Measurements from ENCODE around the gene ZNF134. TPM values are rescaled to one million over a fixed set of nuclear protein-coding genes. Genes with fewer than 3 reads are reported as not detected.

The ZNF134 gene
- total and polyA plus RNA-seq, 9 of the 15 experiments (the other 6 are each of a cell fraction or from before 2014, with no cell fraction given) = 1.3 to 10.0 (median 5.7) TPM

GRCh38 chr19:57641715-57642234 lies 27.7 kb downstream of the ZNF134 start:
- H3K9ac ChIP-seq (ENCODE audit: insufficient read depth in 1 of 2, low read depth in 2 of 2, low read length in 2 of 2) = no peak overlapping the region
- in situ Hi-C loops (cut with MboI) (no loop called here), intact Hi-C loops (cut with micrococcal nuclease) (no loop called here)
- no peaks in the 10 kb centered on the region for H4K20me1 ChIP-seq (replicated peaks; ENCODE audit: control insufficient read depth, insufficient read depth, low read length)
- no peak overlapping the region for H3K4me2 ChIP-seq (ENCODE audit: insufficient read depth, low read length)
- H2AFZ ChIP-seq (ENCODE audit: low read depth, low read length) = no peak overlapping the region
- no peaks in the 10 kb centered on the region for H3K9me1 ChIP-seq (ENCODE audit: control insufficient read depth, insufficient read depth, low read length)
- BruUV-seq (replicated peaks) = no TSS peak
- no peak for DNase-seq (ENCODE audit: extremely low read depth in 1 of 4, low spot score in 3 of 4)
- 36% methylated on average over 4 of the region's 4 CpGs for WGBS (ENCODE audit: insufficient coverage, low coverage, missing lambda C conversion rate)
- no peaks in the 10 kb centered on the region for H3K79me2 ChIP-seq (ENCODE audit: control insufficient read depth, insufficient read depth, low read length)
- H3K4me3 ChIP-seq = no peak overlapping the region
- CTCF ChIA-PET (ENCODE audit: low intra/inter-chr PET ratio) = no interaction called here
- H3K27ac ChIP-seq (ENCODE audit: extremely low read depth, low read depth, low read length) = no peak overlapping the region
- peaks cover 29% of the 10 kb centered on the region for H3K9me3 ChIP-seq (replicated peaks; ENCODE audit: control insufficient read depth, insufficient read depth, low read depth, low read length)
- POLR2A ChIA-PET = no interaction called here
- no peaks in the 10 kb centered on the region for H3K27me3 ChIP-seq (ENCODE audit: control insufficient read depth in 2 of 2, insufficient read depth in 2 of 2, low read length in 2 of 2)
- H3K36me3 ChIP-seq (ENCODE audit: control insufficient read depth, insufficient read depth, low read length) = peaks cover 27% of the 10 kb centered on the region
- ATAC-seq = no peak
- no peak for FAIRE-seq
- H3K4me1 ChIP-seq (replicated peaks in 1 of 2; ENCODE audit: control insufficient read depth in 2 of 2, insufficient read depth in 2 of 2, low read length in 2 of 2) = no peaks in the 10 kb centered on the region
- TF ChIP-seq ZNF75A (CRISPR knock-in tag; IDR thresholded peaks at IDR 0.05) (peak; percentile 94), CUX1 (CRISPR knock-in tag; IDR thresholded peaks at IDR 0.05) (no peak), THRA (IDR thresholded peaks at IDR 0.05) (no peak), NFE2 (IDR thresholded peaks at IDR 0.05; ENCODE audit: low read depth) (no peak), TRIM28 (IDR thresholded peaks at IDR 0.05) (0 out of 2 replicates have a peak, but pooled peaks have one; percentile 29), ZFX (CRISPR knock-in tag; IDR thresholded peaks at IDR 0.05) (no peak), MCM3 (IDR thresholded peaks at IDR 0.05) (no peak), GATAD2B (IDR thresholded peaks at IDR 0.05; ENCODE audit: borderline replicate concordance) (no peak), PTRF (tag; IDR thresholded peaks at IDR 0.05) (no peak), ATF3 (IDR thresholded peaks at IDR 0.05) (no peak), ATF3 (CRISPR knock-in tag; conservative IDR thresholded peaks at IDR 0.05) (no peak), POLR2AphosphoS2 (IDR thresholded peaks at IDR 0.05; ENCODE audit: low read length) (no peak)
